ENCODE measurements around the gene NOTUM.

Gene NOTUM

GRCh38 chr17:81968396-81968745 is 7.4 kb upstream of the NOTUM start:
- H3K27ac ChIP-seq: no peak overlapping the region
- TF ChIP-seq, protein P1, sequence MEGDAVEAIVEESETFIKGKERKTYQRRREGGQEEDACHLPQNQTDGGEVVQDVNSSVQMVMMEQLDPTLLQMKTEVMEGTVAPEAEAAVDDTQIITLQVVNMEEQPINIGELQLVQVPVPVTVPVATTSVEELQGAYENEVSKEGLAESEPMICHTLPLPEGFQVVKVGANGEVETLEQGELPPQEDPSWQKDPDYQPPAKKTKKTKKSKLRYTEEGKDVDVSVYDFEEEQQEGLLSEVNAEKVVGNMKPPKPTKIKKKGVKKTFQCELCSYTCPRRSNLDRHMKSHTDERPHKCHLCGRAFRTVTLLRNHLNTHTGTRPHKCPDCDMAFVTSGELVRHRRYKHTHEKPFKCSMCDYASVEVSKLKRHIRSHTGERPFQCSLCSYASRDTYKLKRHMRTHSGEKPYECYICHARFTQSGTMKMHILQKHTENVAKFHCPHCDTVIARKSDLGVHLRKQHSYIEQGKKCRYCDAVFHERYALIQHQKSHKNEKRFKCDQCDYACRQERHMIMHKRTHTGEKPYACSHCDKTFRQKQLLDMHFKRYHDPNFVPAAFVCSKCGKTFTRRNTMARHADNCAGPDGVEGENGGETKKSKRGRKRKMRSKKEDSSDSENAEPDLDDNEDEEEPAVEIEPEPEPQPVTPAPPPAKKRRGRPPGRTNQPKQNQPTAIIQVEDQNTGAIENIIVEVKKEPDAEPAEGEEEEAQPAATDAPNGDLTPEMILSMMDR (conservative IDR thresholded peaks at IDR 0.05): no peak

DNA sequence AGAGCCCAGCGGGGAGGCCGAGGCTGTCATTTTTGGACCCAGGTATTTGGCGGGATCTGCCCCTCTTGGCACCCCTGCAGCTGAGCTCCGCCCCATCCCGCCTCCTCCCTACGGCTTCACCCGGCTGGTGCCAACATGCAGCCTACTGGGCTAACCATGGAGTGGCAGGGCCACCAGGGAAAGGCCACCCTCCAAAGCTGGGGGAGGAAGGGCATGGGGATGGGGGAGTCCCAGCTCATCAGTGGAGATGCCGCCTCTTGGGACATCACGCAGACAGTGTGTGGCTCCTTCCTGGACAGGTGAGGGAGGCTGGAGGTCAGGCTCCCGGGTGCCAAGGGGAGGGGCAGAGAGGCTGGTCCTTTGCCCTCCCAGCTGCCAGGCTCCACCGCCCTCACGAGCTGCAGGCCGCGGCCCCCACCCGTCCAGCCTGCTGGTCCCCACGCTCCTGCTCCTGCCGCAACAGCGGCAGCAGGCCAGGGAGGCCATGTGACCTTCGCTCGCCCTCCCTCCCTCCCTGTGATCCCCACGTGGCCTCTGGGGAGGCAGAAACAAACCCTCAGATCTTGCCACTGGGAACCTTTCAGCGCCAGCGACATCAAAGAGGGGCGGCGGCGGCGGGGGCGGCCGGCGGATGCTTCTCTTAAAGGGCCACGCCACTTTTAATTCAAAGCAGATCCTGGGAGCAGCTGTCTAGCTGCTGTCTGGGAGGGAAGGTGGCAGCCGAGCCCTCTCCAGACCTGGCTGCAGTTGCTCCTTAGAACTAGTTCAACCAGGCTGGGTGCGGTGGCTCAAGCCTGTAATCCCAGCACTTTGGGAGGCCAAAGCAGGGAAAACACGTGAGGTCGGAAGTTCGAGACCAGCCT is 6.8 kb upstream of the NOTUM start:
- H3K27ac ChIP-seq: no peak overlapping the region
- TF ChIP-seq, protein P1 (conservative IDR thresholded peaks at IDR 0.05): no peak

DNA sequence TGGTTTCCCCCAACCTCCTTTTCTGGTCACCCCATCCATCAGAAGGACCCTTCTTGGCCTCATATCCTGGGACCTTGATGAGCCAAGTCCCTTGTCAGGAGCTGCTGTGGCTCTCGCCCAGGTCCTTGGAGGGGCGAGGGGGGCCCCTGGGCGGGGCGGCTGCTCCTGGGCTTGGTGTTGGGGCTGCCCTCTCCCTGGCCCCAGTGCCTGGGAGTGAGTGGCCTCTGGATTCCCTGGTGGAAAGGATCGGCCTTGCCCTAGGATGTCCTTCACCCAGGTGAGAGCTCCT is 6.2 kb upstream of the NOTUM start:
- no peak overlapping the region for H3K27ac ChIP-seq
- TF ChIP-seq, protein P1 (conservative IDR thresholded peaks at IDR 0.05): no peak

DNA sequence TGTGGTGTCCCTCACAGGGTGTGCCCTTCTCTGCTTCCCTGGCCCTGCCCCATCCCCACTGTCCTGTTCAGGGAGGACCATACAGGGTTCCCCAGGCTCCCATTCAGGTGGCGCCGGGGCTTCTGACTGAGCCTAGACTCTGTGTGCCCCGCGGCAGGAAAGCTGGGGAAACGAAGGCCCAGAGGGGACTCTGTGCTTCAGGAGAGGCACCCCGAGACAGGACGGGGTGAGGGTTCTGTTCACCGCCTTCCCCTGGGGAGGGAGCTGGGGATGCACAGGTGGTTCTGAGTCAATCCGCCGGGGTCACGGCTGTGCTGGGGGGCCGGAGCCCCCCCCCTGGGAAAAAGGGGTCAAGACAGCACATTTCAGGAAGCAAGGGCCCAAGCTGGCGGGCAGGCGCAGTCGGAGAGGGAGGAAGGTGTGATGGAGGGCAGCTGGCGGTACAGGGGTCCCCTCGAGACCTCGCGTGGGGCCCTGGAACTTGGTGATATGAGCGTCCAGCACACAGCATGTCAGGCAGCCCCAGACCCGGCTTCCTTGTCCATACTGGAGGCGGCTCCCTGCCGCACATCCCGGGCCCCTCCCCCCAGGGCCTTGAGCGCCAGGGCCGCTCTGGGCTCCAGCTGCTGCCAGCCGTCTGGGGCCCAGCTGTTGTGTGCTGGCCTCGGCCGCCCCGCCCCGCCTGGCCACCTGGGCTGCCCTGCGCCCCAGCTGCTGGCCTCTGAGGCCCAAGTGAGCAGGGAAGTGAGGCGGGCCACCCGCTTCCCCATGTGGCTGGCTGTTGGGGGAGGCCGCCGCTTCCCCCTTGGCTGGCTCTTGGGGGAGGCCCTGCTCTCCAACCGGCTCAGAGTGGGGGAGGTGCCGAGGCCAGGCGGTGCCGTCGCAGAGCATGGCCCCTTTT is 5.6 kb upstream of the NOTUM start:
- TF ChIP-seq, protein P1 (conservative IDR thresholded peaks at IDR 0.05): no peak
- H3K27ac ChIP-seq: no peak overlapping the region

GRCh38 chr17:81964081-81964849 is 3.3 kb upstream of the NOTUM start:
- TF ChIP-seq, protein P1 (conservative IDR thresholded peaks at IDR 0.05): no peak
- no peak overlapping the region for H3K27ac ChIP-seq

DNA sequence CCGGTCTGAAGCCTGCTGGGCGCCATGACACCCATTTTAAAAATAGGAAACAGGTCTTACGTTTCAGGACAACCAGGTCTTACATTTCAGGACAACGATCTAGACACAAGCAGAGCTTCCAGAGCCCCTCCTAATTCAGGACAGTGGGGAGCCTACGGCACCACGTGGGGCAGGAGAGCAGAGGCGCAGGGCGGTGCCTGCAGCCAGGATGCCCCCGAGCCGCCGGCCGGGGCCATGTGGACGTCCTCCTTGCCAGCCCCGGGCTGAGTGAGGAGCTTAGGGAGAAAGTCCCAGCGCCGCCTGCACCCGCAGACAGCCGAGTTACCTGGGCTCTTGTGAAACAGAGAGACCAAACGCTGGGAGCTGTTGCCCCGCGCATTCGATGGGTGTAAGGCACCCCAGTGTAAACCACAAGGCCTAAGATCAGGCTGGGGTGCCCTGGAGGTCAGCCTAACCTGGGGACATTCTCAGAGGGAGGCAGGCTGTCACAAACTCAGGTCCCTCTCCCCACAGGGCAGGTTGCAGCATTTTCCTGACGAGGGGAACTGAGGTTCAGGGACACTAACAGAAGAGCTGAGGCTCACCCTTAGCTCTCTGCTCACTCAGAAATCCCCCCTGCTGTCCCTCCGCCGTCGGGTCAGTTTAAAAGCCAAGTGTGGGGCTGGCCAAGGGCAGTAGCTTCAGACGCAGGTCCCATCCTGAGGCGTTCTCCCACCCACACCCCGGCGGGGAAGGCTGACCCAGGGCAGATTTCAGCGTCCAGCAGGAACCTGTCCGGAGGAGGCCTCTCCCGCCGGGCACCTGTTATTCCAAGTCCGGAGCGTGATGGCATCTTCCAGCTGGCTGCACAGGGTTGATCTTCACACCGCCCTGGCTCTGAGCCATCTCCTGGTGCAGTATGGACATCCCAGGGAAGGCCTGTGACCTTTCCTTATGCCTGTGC is 1.8 kb upstream of the NOTUM start:
- no peak overlapping the region for H3K27ac ChIP-seq
- TF ChIP-seq, protein P1 (conservative IDR thresholded peaks at IDR 0.05): no peak

Data from VCaP (cell line).